Measurements from ENCODE around the gene KRTAP5-11.
"Not testable (repeated sequence)": the region's sequence is repeated elsewhere in the genome, so short reads cannot be mapped to it uniquely, and the experiment has no call there.

Gene KRTAP5-11

DNA sequence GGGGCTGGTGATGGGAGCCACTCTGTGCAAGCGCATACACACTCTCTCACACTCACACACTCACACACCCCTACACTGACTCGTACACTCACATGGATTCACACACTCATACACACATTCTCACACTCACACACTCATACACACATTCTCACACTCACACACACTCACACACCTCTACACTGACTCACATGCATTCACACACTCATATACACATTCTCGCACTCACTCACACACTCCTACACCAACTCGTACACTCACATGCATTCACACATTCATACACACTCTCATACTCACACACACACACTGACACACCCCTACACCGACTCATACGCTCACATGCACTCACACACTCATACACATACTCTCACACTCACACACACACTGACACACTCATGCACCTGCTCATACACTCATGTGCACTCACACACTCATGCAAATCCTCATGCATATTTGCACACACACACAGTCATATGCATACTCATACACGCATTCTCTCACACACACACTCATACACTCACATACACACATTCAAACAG, 5.1 kb downstream of the KRTAP5-11 start:
- Histone ChIP-seq H3K9me2 (ENCODE audit: low read depth, low read length) (no peaks in the 10 kb centered on the region), H3F3A (ENCODE audit: insufficient read depth, low read length) (no peaks in the 10 kb centered on the region), H4K20me1 (ENCODE audit: insufficient read depth, low read length) (no peaks in the 10 kb centered on the region), H3K79me2 (ENCODE audit: insufficient read depth, low read length) (no peaks in the 10 kb centered on the region), H2AFZ (ENCODE audit: low read length) (no peak overlapping the region), H3K4me1 (ENCODE audit: insufficient read depth, low read length, severe bottlenecking) (no peaks in the 10 kb centered on the region), H3K36me3 (ENCODE audit: insufficient read depth, low read length) (no peaks in the 10 kb centered on the region), H3K9me3 (ENCODE audit: low read length) (no peaks in the 10 kb centered on the region), H3K4me3 (ENCODE audit: low read depth, low read length, poor library complexity, severe bottlenecking) (no peak overlapping the region), H3K4me2 (ENCODE audit: low read length) (no peak overlapping the region), H3K27ac (ENCODE audit: low read depth, low read length, poor library complexity, severe bottlenecking) (no peak overlapping the region), H3K27me3 (ENCODE audit: insufficient read depth, low read length) (peaks cover 5% of the 10 kb centered on the region; the same call in 1 of the 2 replicates), H3K9ac (ENCODE audit: low read length) (no peak overlapping the region)
- TF ChIP-seq EZH2 (IDR thresholded peaks at IDR 0.05; ENCODE audit: borderline replicate concordance, low read length) = no peak
- TF ChIP-seq, protein P1, sequence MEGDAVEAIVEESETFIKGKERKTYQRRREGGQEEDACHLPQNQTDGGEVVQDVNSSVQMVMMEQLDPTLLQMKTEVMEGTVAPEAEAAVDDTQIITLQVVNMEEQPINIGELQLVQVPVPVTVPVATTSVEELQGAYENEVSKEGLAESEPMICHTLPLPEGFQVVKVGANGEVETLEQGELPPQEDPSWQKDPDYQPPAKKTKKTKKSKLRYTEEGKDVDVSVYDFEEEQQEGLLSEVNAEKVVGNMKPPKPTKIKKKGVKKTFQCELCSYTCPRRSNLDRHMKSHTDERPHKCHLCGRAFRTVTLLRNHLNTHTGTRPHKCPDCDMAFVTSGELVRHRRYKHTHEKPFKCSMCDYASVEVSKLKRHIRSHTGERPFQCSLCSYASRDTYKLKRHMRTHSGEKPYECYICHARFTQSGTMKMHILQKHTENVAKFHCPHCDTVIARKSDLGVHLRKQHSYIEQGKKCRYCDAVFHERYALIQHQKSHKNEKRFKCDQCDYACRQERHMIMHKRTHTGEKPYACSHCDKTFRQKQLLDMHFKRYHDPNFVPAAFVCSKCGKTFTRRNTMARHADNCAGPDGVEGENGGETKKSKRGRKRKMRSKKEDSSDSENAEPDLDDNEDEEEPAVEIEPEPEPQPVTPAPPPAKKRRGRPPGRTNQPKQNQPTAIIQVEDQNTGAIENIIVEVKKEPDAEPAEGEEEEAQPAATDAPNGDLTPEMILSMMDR (IDR thresholded peaks at IDR 0.05; ENCODE audit: low read length) = no peak

GRCh38 chr11:71576688-71577465, 5.8 kb downstream of the KRTAP5-11 start:
- H3K9ac ChIP-seq (ENCODE audit: low read length); H3K4me1 ChIP-seq (ENCODE audit: insufficient read depth, low read length, severe bottlenecking); H3K27ac ChIP-seq (ENCODE audit: low read depth, low read length, poor library complexity, severe bottlenecking); H3K9me2 ChIP-seq (ENCODE audit: low read depth, low read length); H3F3A ChIP-seq (ENCODE audit: insufficient read depth, low read length); H3K79me2 ChIP-seq (ENCODE audit: insufficient read depth, low read length); H4K20me1 ChIP-seq (ENCODE audit: insufficient read depth, low read length); H2AFZ ChIP-seq (ENCODE audit: low read length); H3K36me3 ChIP-seq (ENCODE audit: insufficient read depth, low read length); H3K27me3 ChIP-seq (ENCODE audit: insufficient read depth, low read length); H3K4me3 ChIP-seq (ENCODE audit: low read depth, low read length, poor library complexity, severe bottlenecking); H3K4me2 ChIP-seq (ENCODE audit: low read length); H3K9me3 ChIP-seq (ENCODE audit: low read length): not testable (repeated sequence)

DNA sequence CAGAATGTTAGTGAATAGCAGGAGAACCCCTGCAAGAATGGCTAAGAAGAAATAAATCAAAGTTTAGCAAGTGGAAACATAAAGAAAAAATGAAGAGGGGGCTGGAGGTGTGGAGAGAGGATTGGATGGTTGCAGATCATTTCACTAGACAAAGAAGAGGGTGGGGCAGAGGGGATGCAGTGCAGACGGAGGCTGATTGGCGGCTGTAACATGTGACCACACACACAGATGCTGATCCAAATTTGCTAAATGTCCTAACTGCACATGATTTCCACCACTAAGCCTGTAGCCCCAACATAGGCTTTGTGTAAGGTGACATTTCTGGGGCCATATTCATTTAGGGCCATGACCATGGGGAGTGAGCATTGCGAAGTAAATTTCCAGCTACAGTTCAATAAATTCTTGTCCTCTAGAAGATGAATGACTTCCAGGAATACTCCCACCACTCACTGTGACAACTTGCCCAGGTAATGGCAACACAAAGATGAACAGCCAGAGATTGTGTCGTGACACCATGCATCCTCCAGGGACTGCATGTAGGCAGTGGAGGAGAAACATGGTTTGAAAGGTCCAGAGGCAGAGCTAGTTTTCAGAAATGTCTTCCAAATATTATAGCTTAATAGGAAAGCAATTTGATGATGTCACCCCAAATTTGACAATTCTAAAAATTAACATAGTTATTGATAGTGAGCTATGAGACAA, 6.8 kb downstream of the KRTAP5-11 start:
- H3K27me3 ChIP-seq (ENCODE audit: insufficient read depth, low read length) = peaks cover 5% of the 10 kb centered on the region; the same call in 1 of the 2 replicates
- H4K20me1 ChIP-seq (ENCODE audit: insufficient read depth, low read length) = no peaks in the 10 kb centered on the region
- H3K27ac ChIP-seq (ENCODE audit: low read depth, low read length, poor library complexity, severe bottlenecking) = no peak overlapping the region
- H3K9me2 ChIP-seq (ENCODE audit: low read depth, low read length) = no peaks in the 10 kb centered on the region
- TF ChIP-seq EZH2 (IDR thresholded peaks at IDR 0.05; ENCODE audit: borderline replicate concordance, low read length) = no peak
- TF ChIP-seq, protein P1 (IDR thresholded peaks at IDR 0.05; ENCODE audit: low read length) = no peak
- no peak overlapping the region for H3K9ac ChIP-seq (ENCODE audit: low read length)
- H3F3A ChIP-seq (ENCODE audit: insufficient read depth, low read length) = no peaks in the 10 kb centered on the region
- H3K4me3 ChIP-seq (ENCODE audit: low read depth, low read length, poor library complexity, severe bottlenecking) = no peak overlapping the region
- H2AFZ ChIP-seq (ENCODE audit: low read length) = no peak overlapping the region
- H3K4me2 ChIP-seq (ENCODE audit: low read length) = no peak overlapping the region
- no peaks in the 10 kb centered on the region for H3K79me2 ChIP-seq (ENCODE audit: insufficient read depth, low read length)
- H3K36me3 ChIP-seq (ENCODE audit: insufficient read depth, low read length) = no peaks in the 10 kb centered on the region
- H3K9me3 ChIP-seq (ENCODE audit: low read length) = no peaks in the 10 kb centered on the region
- no peaks in the 10 kb centered on the region for H3K4me1 ChIP-seq (ENCODE audit: insufficient read depth, low read length, severe bottlenecking)
